Fibroblast of lung (primary cell): ENCODE results near the gene FOXP2.

Experiments used
- CTCF ChIP-seq, 2 donors: IDR thresholded peaks in 1 of 2; conservative IDR thresholded peaks in 1 of 2; 1 replicate in 1 of 2; 2 replicates in 1 of 2; pipeline ENCODE4 v1.5.1; 2011 to 2012; ENCODE audit warnings: low read length in 2 of 2, control low read depth in 1 of 2, inconsistent platforms in 1 of 2, low read depth in 1 of 2, mild to moderate bottlenecking in 1 of 2
- EZH2 ChIP-seq: IDR thresholded peaks from 2 replicates; pipeline ENCODE4 v1.5.1; 2012; ENCODE audit warnings: low read length, control low read depth, mild to moderate bottlenecking; ENCODE audit errors: missing control alignments

- TF ChIP-seq CTCF (conservative IDR thresholded peaks at IDR 0.05 in 1 of 2, IDR thresholded peaks at IDR 0.05 in 1 of 2; ENCODE audit: low read depth in 1 of 2, low read length in 2 of 2) (no peak), EZH2 (no peak)
These were observed 4.9 kb upstream of the FOXP2 start for GRCh38 chr7:114409750-114410149.
